Hepatocyte (in vitro differentiated cells): Measurements from ENCODE around the gene WASHC4.

ENCODE experiments used
- CTCF ChIP-seq: fragments of 200-600 bp; sonication (generic); IDR thresholded peaks from 2 replicates; pipeline ENCODE4 v1.5.1; 2016; ENCODE audit warnings: antibody characterized with exemption, mild to moderate bottlenecking; ENCODE audit not compliant: poor library complexity
- EZH2 ChIP-seq: fragments of 200-600 bp; sonication (generic); IDR thresholded peaks from 2 replicates; pipeline ENCODE4 v1.6.1; 2016; ENCODE audit warnings: antibody characterized with exemption, mild to moderate bottlenecking, borderline replicate concordance

GRCh38 chr12:105064564-105065178, 42.9 kb upstream of the WASHC4 start:
- TF ChIP-seq CTCF, result no peak
- TF ChIP-seq EZH2, result no peak
